DND-41 (cell line): ENCODE measurements around the gene ORAI1.
"Not testable (repeated sequence)": the region's sequence is repeated elsewhere in the genome, so short reads cannot be mapped to it uniquely, and the experiment has no call there.

Source experiments
- CTCF ChIP-seq: IDR thresholded peaks from 2 replicates; pipeline ENCODE4 v1.5.1; 2012; ENCODE audit warnings: borderline replicate concordance, low read length, moderate library complexity, mild to moderate bottlenecking; ENCODE audit not compliant: poor library complexity, severe bottlenecking; ENCODE audit errors: extremely low read depth
- EZH2 ChIP-seq: IDR thresholded peaks from 3 replicates; pipeline ENCODE4 v1.6.1; 2012; ENCODE audit warnings: borderline replicate concordance, low read depth, mild to moderate bottlenecking, moderate library complexity, low read length, inconsistent platforms; ENCODE audit not compliant: severe bottlenecking

GRCh38 chr12:121633833-121634196 is 7.5 kb downstream of the ORAI1 start:
- not testable (repeated sequence) for TF ChIP-seq CTCF, EZH2
